GM18502 (cell line): ENCODE measurements around the gene LRCOL1.

ENCODE experiments used
- ATAC-seq: cut with Tn5 transposase; IDR thresholded peaks from one replicate; pipeline ENCODE4 v1.9.1; 2021; ENCODE audit warnings: mild to moderate bottlenecking; ENCODE audit not compliant: unreplicated experiment, poor library complexity

The LRCOL1 gene

DNA sequence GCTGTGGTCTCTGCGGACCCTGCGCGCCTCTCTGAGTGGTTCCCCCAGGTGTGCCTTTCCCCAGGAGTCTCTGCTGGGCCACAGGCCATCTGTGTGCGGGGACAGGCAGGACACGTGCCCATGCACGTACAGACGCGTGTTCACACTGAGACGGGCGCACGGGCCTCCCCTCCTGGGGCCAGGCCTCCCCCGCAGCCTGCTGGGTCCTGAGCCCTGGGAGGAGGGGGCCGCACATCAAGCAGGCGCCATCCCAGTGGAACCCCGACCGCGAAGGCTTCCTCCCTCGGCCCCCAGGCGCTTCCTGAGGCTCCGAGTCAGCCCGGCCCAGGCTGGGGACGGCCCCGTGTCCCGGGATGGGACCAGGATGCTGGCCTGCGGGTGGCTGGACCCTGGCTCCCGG lies 39.7 kb downstream of the LRCOL1 start:
- no peak for ATAC-seq

DNA sequence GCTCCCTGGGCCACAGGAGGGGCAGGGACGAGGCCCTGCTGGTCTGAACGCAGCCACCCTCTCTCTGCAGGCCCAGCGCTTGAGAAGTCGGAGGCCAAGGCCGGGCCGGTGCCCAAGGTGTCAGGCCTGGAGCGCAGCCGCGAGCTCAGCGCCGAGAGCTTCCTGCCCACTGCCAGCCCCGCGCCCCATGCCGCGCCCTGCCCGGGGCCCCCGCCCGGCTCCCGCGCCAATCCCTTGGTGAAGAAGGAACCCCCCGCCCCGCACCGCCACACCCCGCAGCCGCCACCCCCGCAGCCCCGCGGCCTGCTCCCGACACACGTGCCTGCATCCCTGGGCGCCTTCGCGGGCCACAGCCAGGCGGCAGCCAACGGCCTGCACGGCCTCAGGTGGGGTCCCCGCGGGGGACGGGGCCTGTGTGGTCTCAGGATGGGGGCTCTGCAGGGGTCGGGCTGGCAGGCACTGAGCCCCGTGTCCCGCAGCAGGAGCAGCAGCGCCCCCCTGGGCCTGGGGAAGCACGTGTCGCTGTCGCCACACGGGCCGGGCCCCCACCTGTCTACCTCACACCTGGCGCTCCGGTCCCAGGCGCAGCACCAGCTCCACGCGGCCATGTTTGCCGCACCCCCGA lies 40.4 kb downstream of the LRCOL1 start:
- ATAC-seq, result no peak

DNA sequence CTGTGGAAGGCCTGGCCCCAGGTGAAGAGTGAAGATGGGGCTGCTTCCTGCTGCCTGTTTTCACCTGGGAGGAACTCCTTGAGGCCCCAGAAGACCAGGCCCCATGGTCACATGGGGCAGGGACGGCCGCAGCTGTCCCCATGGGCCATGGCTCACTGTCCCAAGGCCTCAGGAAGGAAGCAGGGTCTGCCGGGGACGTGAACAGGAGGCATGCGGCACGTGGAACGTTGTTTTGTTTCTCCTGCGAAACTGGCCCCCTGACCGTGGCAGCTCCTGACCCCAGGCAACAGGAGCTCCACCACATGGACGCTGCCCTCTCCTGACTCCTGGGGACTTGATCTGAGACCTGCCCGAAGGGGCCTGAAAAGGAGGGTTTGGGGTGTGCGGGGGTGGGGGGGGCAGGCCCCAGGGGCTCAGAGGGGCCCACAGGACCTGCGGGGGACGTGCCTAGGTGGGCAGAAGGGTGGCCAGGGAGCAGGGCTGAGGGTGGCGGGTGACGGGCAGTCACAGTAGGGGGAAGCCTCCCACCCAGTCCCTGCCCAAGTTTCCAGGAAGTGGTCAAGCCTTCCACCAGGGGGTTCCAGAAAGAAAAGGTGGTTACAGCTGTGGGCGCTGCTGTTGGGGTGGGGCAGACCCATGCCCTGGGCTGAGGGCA lies 41.4 kb downstream of the LRCOL1 start:
- no peak for ATAC-seq

DNA sequence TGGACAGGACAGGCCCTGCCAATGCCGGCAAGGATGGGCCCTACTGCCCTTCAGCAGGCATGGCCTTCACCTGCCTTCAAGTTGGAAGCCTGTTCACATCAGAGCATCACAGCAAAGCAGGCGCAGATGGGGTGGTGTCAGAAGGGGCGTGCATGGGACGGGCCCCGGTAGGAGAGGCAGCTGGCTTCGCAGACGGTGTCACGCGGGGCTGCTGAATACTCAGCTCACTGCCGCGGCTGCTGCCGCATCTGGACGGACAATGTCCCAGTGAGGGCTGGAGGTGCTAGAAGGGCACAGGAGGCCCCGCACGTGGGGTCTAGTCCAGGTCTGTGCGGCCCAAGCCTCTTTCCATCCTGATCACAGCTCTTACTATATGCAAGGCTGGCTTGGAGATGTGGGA lies 42.1 kb downstream of the LRCOL1 start:
- ATAC-seq, result no peak

DNA sequence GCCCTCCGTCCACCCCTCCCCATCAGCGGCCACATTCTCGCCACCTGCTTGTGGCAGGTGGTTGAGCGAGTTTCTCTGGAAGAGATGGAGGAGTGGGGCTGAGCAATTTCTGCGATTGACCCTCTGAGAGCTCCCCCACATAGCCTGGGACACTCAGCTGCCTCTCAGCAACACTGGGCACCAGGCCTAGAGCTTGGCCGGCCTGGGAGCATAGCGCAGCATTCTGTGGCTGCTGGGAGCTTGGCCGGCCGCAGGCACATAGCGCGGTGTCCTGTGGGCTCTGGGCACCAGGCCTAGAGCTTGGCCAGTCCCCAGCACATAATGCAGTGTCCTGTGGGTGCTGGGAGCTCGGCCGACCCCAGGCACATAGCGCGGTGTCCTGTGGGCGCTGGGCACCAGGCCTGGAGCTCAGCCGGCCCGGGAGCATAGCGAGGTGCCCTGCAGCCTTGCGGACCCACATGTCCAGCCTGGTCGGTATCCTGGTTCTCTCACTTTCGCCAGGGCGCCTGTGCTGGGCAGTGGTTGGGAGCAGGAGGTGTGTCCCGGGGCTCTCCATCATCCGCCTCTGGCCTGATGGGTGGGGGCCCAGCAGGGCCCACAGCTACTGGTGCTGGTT lies 43.8 kb downstream of the LRCOL1 start:
- no peak for ATAC-seq

DNA sequence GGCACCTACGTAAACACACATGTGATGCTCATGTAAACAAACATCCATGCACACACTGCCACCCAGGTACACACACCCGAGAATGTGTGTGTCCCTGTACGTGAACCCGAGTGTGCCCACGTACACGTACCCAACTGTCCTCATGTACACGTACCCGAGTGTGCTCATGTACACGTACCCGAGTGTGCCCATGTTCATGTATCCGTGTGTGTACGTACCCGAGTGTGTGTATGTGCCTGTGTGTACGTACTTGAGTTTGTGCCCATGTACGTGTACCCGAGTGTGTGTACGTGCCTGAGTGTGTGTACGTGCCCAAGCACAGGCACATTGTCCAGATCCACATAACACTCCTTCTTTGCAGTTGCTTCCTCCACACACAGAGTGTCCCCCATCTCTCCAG lies 45.0 kb downstream of the LRCOL1 start:
- no peak for ATAC-seq

DNA sequence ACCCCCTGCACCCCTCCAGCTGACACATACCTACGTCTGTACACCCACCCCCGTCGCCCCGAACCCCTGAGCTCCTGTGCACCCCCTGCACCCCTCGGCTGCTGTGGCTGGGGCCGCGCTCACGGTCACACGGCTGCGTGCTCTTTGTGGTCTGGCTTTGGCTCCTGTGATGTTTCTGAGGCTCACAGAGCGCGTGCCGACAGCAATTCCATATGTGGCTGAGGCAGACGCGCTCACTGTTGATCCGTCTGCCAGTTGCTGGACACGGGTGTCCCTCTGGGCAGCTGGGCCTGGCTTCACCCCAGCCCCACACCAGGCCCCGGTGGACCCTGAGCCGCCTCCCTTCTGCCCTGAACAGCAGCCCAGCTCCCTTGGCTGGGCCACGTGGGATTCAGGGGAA lies 46.5 kb downstream of the LRCOL1 start:
- no peak for ATAC-seq

DNA sequence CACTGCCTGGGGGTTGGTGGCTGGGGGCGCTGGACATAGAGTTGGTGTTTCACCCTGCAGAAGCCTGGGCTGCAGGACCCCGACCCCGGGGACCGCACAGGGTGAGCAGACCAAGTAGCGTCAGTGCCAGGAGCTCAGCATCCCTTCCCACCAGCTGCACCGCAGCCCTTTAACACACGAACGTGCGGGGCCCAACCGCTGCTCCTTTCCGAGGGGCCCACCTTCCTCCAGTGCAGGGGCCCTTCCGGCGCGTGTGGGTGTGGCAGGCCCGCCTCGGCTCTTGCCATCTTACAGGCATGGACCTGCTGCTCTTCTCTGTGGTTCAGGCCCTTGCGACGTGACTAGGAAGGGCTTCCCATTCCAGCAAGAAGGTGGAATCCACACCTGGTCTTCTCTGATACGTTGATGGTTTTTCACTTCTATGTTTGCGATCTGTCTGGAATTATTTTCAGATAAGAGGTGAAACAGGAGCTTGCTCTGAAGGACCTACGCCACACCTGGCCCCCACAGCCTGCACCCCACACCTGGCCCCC lies 47.8 kb downstream of the LRCOL1 start:
- no peak for ATAC-seq

DNA sequence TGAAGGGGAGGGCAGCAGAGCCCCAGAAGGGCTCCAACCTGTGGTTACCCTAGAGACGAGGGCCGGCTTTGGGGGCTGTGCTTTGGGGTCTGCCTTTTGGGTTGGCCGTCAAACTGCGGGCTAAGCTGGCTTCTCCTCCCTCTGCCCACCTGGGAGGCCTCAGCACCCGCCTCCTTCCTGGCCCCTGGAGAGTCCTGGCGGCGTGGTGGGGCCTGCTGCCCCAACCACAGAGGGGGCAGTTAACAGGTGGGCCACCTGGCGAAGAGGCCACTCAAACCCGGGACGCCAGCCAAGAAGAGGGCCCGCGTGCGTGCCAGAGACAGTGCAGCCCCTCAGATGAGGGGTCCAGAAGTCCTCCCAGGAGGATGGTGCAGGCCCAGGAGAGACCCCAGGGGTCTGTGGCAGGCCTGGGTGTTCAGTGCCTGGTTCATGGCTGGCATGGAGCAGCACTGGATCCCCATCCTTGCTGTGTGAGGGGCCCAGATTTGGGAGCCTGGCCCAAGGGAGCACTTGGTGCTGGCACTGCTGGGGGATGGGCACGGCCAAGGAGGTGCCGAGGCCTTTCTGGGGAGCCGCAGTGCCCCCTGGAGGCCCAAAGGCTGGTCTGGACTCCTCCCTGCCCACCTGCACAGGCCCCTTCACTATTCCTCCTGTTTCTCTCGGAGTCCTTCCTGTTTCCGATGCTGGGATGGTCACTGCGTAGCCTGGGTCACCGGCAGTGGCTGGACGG lies 48.8 kb downstream of the LRCOL1 start:
- no peak for ATAC-seq

DNA sequence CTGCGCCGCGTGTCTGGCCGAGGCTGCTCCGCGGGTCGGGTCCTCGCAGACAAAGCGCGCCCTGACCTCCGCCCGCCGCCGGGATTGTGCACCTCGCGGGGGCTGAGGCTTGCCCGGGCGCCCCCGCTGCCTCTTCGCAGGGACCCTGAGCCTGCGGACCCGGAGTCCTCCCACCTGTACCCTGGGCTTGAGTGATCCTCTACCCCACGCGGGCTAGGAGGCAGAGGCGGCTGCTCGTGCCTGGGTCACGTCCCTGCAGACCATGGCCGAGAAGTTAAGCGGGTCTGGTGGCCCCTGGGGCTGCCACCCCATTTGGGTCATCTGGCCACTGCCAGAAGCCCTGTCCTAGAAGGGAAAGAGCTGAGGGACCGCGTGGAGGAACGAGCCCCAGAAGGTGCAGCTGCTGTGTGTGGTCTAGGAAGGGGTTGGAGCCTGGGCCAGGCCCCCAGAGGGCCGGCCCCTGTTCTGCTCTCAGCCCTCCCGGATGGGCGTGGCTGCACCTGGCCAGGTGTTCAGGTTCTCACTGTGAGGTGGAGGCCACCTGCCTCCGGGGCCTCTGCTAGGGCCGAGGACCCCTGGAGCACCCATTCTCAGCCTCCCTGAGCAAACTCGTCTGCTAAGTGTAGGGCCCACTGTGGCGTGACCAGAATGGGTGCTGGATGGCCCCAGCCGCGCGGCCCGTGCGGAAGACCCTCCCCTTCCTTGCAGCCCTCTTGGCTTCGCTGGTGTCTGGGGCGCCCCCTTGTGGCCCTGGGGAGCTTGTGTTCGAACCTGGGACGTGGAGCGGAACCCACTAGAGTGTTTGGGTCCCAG lies 49.6 kb downstream of the LRCOL1 start:
- no peak for ATAC-seq

DNA sequence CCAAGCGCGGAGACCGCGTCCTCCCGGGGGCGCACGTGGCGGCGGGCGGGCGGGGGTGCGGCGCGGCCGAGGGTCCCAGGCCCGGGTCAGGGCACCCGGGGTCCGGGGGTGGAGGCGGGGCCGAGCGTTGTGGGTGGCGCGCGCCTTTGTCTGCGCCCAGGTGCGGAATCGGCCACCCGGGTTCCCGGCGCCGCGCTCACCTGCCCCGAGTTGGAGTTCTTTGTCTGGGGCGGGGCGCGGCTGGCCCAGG lies 50.1 kb downstream of the LRCOL1 start:
- ATAC-seq, result no peak

DNA sequence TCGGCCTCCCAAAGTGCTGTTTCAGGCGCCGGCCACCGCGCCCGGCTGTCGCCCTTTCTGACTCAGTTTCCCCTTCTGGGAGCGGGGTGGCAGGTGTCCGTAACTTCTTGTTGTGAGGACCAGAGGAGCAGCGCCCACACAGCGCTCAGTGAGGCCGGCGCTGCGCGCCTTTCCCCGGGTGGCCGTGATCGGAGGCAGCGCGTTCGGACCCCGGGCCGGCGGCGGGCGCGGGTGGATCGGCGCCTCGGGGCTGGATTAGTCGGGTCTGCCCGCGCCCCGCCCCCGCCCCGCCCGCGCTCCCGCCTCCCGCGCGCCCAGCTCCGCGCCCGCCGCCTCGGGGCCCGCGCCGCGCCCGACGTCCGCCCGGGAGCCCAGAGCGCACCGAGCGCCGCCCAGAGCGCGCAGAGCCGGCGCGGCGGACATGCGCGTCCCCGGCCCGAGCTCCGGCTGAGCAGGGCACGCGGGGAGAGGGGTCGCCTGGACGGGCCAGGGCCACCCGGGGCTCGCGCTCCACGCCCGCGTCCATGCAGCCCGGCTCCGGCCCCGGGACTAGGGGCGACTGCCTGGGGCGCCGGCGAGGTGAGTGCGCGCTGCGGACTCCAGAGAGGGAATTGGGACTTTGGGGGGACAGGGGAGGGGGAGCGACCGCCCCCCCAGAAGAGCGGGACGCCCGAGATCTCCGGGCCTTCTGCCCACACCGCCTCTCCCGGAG lies 50.6 kb downstream of the LRCOL1 start:
- no peak for ATAC-seq

DNA sequence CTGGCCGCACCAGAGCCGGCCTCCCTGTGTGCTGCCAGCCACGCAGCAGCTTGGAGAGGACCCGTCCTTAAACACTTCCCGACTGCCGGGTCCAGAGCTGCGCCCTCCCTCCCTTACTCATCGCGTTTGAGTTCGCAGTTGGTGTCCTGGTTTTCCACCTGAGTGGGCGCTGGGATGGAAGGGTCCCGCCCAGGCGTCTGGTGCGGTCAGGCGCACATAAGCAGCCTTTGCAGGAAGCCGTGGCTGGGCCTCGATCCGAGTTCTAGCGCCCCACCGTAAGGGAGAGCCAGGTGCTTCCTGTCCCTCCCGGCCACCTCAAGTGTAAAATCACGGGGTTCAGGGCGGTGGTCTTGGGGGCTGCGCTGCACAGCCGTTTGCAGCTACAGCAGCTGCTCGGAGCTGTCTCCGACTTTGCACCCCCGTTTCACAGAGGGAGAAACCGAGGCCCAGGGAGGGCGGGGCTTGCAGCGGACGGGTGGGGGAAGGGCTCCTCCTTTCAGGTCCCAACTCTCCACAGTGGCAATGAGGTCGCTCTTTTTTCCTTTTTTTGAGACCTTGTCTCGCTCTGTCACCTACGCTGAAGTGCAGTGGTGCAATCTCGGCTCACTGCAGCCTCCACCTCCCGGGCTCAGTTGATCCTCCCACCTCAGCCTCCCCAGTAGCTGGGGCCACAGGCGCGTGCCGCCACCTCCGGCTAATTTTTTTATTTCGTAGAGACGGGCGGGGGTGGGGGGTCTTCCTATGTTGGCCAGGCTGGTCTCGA lies 51.3 kb downstream of the LRCOL1 start:
- ATAC-seq, result no peak

DNA sequence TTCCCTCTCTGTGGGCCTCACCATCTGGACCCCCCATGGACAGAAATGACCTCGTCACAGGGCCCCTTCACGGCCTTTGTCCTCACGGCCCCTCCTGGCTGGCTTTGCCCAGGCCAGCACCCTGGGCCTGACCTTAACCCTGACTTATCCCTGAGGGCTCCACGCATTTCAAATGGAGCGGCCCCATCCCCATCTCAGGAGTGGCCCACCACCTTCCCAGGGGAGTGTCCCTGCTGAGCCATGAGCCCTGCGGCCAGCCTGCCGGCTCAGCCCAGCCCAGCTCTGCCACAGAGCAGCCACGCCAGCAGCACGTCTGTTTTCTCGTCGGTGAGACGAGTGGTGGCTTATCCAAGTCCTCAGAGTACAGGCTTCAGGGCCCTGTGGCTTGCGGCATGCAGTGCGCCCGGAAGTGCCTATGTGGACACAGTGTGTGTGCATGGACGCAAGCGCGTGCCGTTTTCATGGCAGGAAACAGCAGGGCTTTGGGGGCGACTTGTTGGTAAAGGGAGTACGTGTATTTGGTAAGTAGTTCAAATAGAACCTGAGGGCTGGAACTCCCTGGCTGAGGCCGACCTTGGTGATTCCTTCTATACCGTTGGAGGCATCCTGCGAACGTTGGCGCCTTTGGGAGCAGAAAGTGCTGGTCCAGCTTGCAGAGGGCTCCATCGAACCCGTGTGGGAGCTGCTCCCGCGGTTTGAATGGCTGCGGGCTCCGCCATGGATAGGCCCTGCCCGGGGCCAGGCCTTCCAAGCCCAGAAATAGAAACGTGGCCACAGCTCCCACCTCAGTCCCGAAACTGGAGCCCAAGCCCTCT lies 52.1 kb downstream of the LRCOL1 start:
- no peak for ATAC-seq

DNA sequence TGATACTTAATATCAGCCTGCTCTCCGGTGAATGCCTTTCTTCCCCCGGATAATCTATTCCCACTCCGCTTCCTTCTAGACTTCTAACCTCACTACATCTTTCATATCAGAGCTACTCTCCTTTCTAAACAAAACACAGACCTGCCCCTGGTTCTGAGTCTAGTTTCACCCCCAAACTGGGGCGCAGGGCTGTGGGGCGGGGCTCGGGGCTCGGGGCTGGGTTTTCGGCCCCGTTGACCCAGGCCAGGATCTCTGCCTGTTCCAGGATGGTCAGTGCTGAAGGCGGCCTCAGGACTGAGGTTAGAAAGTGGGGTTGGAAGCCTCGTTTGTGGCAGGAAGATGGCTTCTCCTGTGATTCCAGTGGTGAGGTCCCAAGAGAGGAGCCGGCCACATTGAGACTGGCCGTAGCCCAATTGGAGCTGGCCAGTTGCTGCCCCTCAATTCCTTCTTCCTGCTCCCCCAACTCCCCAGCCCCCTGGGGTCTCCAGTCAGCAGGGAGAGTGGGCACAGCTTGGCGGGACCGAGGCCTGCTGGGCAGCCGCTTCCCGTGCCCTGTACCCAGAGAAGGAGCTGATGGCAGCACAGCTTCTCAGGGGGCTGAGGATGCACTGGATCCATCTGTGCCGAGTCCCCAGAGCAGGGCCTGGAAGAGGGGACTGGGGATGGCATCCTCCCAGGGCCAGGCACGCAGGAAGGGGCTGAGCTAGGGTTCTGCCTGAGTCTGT lies 52.9 kb downstream of the LRCOL1 start:
- no peak for ATAC-seq

DNA sequence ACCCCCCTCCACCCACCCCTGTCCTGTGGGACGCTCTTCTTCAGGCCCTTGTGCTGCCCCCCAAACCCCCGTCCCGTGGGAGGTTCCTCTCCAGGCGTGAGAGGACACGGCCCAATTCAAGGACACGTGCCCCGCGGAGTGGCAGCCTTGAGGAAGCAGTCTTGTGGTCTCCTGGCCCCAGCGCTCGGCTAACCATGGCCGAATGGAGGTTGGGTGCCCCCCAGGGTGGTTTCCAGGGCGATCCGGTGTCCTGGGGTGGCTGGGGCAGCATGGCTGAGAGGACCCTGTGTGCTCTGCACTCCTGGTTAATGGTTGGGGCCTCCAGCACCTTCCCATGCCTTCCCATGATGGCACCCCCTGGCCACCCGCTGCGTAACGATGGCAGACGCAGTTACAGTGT lies 53.6 kb downstream of the LRCOL1 start:
- ATAC-seq, result no peak

DNA sequence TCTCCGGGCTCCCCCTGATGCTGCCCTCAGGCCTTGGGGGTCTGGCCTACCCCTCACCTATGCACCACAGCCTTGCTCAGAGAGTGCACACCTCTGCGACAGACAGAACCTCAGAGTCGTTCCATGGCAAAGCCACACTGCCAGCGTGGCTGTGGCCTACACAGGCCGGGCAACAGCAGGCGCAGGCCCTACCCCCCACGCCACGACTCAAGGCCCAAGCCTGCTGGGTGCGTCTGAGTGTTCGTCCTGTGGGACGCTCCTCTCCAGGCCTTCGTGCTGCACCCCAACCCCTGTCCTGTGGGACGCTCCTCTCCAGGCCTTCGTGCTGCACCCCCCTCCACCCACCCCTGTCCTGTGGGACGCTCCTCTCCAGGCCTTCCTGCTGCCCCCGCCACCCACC lies 54.2 kb downstream of the LRCOL1 start:
- ATAC-seq, result no peak

DNA sequence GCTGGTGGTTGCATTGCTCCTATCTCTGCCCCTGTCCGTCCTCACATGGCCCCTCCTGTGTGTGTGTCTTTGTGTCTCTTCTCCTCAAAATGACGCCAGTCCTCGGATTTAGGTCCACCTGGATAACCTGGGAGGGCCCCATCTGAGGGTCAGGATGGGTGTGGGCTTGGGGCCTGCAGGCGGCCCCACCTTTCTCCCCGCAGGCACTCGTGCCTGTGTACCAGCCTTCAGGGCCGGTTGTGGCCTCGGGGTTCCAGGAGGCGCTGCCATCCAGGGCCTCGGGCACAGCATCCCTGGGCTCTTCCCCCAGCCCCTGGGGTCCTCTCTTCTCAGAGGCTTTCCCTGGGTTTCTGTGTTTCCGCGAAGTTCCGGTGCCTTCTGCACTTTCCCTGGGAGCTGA lies 54.7 kb downstream of the LRCOL1 start:
- no peak for ATAC-seq
